Spinal cord (tissue), 10 donors: ENCODE data around the gene ADAM33. TPM values are rescaled to one million over a fixed set of nuclear protein-coding genes. Genes with fewer than 3 reads are reported as not detected.

ENCODE experiments used
- DNase-seq, 6 donors: peaks; one replicate each; pipeline versions ENCODE4 v3.0.0 to v3.0.0-alpha.2; 2013 to 2015; ENCODE audit warnings: low spot score in 6 of 6, low read depth in 4 of 6
- H3K27ac ChIP-seq: one replicate; pipeline ENCODE4 v1.5.1; 2013; ENCODE audit warnings: low read depth, low read length, control low read depth
- H3K27me3 ChIP-seq: one replicate; pipeline ENCODE4 v1.6.1; 2013; ENCODE audit warnings: low read length; ENCODE audit not compliant: control insufficient read depth, insufficient read depth
- H3K36me3 ChIP-seq: one replicate; pipeline ENCODE4 v1.6.1; 2013; ENCODE audit warnings: low read length; ENCODE audit not compliant: control insufficient read depth, insufficient read depth
- H3K4me1 ChIP-seq: one replicate; pipeline ENCODE4 v1.6.1; 2013; ENCODE audit warnings: low read length; ENCODE audit not compliant: control insufficient read depth, insufficient read depth
- H3K4me3 ChIP-seq: one replicate; pipeline ENCODE4 v1.5.1; 2013; ENCODE audit warnings: low read depth, low read length, control low read depth
- H3K9me3 ChIP-seq: one replicate; pipeline ENCODE4 v1.6.1; 2013; ENCODE audit warnings: low read length; ENCODE audit not compliant: control insufficient read depth, insufficient read depth
- WGBS: methylation state at CpG from one replicate; pipeline ENCODE4 v1.1.5; 2013; ENCODE audit warnings: missing lambda C conversion rate; ENCODE audit not compliant: insufficient coverage; 5-methylcytosine and 5-hydroxymethylcytosine counted together
- polyA plus RNA-seq, 2 donors: library from polyadenylated mRNA; unstranded; fragments of 120-200 nt; gene quantifications; one replicate each; pipeline ENCODE4 v1.2.1, GENCODE V29; 2013; ENCODE audit not compliant: insufficient read length in 2 of 2
- total RNA-seq, 2 donors: library from RNA; depleted of rRNA in 1 of 2; stranded (reverse); fragments of 120-200 nt in 1 of 2; fragments of >200 nt in 1 of 2; gene quantifications; one replicate each; pipeline versions ENCODE4 v1.2.3 to v1.2.4, GENCODE V29; 2013 to 2014
- donor health status: healthy.

ADAM33 gene
- total and polyA plus RNA-seq, 4 donors = 18.9 to 46.3 (median 33.5) TPM

- Histone ChIP-seq H3K27ac (no peak overlapping the region), H3K4me1 (no peaks in the 10 kb centered on the region), H3K4me3 (no peak overlapping the region), H3K27me3 (no peaks in the 10 kb centered on the region), H3K9me3 (no peaks in the 10 kb centered on the region), H3K36me3 (peaks cover 12% of the 10 kb centered on the region)
- DNase-seq = peak in 1 of 6 donors; percentile 30
- whole genome bisulfite sequencing = 79% methylated on average over 5 of the region's 8 CpGs
Observed at GRCh38 chr20:3621111-3621510, 60.7 kb downstream of the ADAM33 start.

Other genes with a start within 250 kb of the ADAM33 start
- gene ATRN, start 211.0 kb downstream of the ADAM33 start, total RNA-seq = 10 to 100 TPM; 40.1 to 64.2 TPM
- 10 to 100 TPM; 43.4 to 49.5 TPM for gene ATRN, start 211.0 kb downstream of the ADAM33 start, polyA plus RNA-seq
- not detected for gene GFRA4, start 18.6 kb downstream of the ADAM33 start, total RNA-seq
- gene GFRA4, start 18.6 kb downstream of the ADAM33 start, polyA plus RNA-seq = under 1 TPM in 1 of 2 donors, not detected in 1; 0.15 TPM
- 1 to 10 TPM; 1.8 to 1.9 TPM for gene SIGLEC1, start 30.6 kb upstream of the ADAM33 start, total RNA-seq
- gene SIGLEC1, start 30.6 kb upstream of the ADAM33 start, polyA plus RNA-seq = 1 to 10 TPM in 1 of 2 donors, under 1 TPM in 1; 0.71 to 1.1 TPM
- gene HSPA12B, start 50.7 kb upstream of the ADAM33 start, total RNA-seq = 10 to 100 TPM in 1 of 2 donors, 1 to 10 TPM in 1; 4.1 to 14.8 TPM
- 10 to 100 TPM; 13.2 to 16.1 TPM for gene HSPA12B, start 50.7 kb upstream of the ADAM33 start, polyA plus RNA-seq
- gene ADISSP, start 85.7 kb upstream of the ADAM33 start, total RNA-seq = 10 to 100 TPM; 15.6 to 40.4 TPM
- gene ADISSP, start 85.7 kb upstream of the ADAM33 start, polyA plus RNA-seq = 10 to 100 TPM; 47.6 to 53.9 TPM
- 1 to 10 TPM; 2.8 to 8.5 TPM for gene SPEF1, start 99.4 kb upstream of the ADAM33 start, total RNA-seq
- gene SPEF1, start 99.4 kb upstream of the ADAM33 start, polyA plus RNA-seq = 10 to 100 TPM in 1 of 2 donors, 1 to 10 TPM in 1; 9.7 to 11.4 TPM
- gene CENPB, start 104.7 kb upstream of the ADAM33 start, total RNA-seq = 10 to 100 TPM; 35.9 to 74.8 TPM
- 10 to 100 TPM; 75.5 to 80.3 TPM for gene CENPB, start 104.7 kb upstream of the ADAM33 start, polyA plus RNA-seq
- gene CDC25B, start 114.3 kb upstream of the ADAM33 start, total RNA-seq = 10 to 100 TPM; 22.2 to 44.4 TPM
- gene CDC25B, start 114.3 kb upstream of the ADAM33 start, polyA plus RNA-seq = 10 to 100 TPM; 48.5 to 66.8 TPM
- 10 to 100 TPM; 10.3 to 18.7 TPM for gene AP5S1, start 138.5 kb upstream of the ADAM33 start, total RNA-seq
- gene AP5S1, start 138.5 kb upstream of the ADAM33 start, polyA plus RNA-seq = 10 to 100 TPM; 12.4 to 19.1 TPM
- 10 to 100 TPM; 12.3 to 21.2 TPM for gene MAVS, start 164.8 kb upstream of the ADAM33 start, total RNA-seq
- 10 to 100 TPM; 23.5 to 34.9 TPM for gene MAVS, start 164.8 kb upstream of the ADAM33 start, polyA plus RNA-seq
- gene PANK2, start 207.4 kb upstream of the ADAM33 start, total RNA-seq = 10 to 100 TPM; 45.2 to 52.5 TPM
- 10 to 100 TPM; 31.0 to 39.8 TPM for gene PANK2, start 207.4 kb upstream of the ADAM33 start, polyA plus RNA-seq